ENCODE results near the gene SEBOX.
A peak's percentile ranks its signal among the peaks of the same experiment; 100 is the strongest.

Gene SEBOX

GRCh38 chr17:28338056-28338768 lies 26.8 kb downstream of the SEBOX start:
- DNase-seq: no peak

- DNase-seq: peak; percentile 26
Measured at GRCh38 chr17:28335959-28336871, 28.8 kb downstream of the SEBOX start.

- peak; percentile 99 for DNase-seq
Measured at GRCh38 chr17:28335201-28335958, 29.6 kb downstream of the SEBOX start, which contains the start of the genes IFT20 and TNFAIP1. IFT20 (minus strand) TSS chr17:28335472; CDS start chr17:28331985, 3,487 bp downstream. TNFAIP1 (plus strand) TSS chr17:28335761; CDS start chr17:28339522, 3,761 bp downstream.

- DNase-seq: no peak
Measured at GRCh38 chr17:28334666-28335200, 30.3 kb downstream of the SEBOX start.

GRCh38 chr17:28334171-28334570 lies 30.8 kb downstream of the SEBOX start:
- no peak for DNase-seq

- DNase-seq: no peak
Measured at GRCh38 chr17:28333083-28333746, 31.8 kb downstream of the SEBOX start.

GRCh38 chr17:28331891-28332420 lies 33.0 kb downstream of the SEBOX start:
- DNase-seq: no peak

GRCh38 chr17:28330671-28331070 lies 34.3 kb downstream of the SEBOX start:
- no peak for DNase-seq

GRCh38 chr17:28328325-28328724 lies 36.7 kb downstream of the SEBOX start:
- no peak for DNase-seq

GRCh38 chr17:28327709-28328108 lies 37.3 kb downstream of the SEBOX start:
- no peak for DNase-seq

GRCh38 chr17:28327031-28327607 lies 37.9 kb downstream of the SEBOX start:
- DNase-seq: no peak

- no peak for DNase-seq
Measured at GRCh38 chr17:28326114-28326513, 38.9 kb downstream of the SEBOX start.

GRCh38 chr17:28325211-28325610 lies 39.8 kb downstream of the SEBOX start:
- no peak for DNase-seq

- no peak for DNase-seq
Measured at GRCh38 chr17:28324781-28325180, 40.2 kb downstream of the SEBOX start.

- no peak for DNase-seq
Measured at GRCh38 chr17:28324267-28324745, 40.7 kb downstream of the SEBOX start.

GRCh38 chr17:28320215-28321061 lies 44.6 kb downstream of the SEBOX start:
- no peak for DNase-seq

GRCh38 chr17:28319598-28319935 lies 45.4 kb downstream of the SEBOX start:
- DNase-seq: no peak

- DNase-seq: peak; percentile 98
Measured at GRCh38 chr17:28318759-28319597, 46.0 kb downstream of the SEBOX start, which contains the start of gene TMEM97. TMEM97 (plus strand) TSS chr17:28319200; CDS start chr17:28319240, 40 bp downstream.

Measured in NCI-H1694 (cell line).